CD4-positive, alpha-beta T cell treated with Interleukin-1 beta for 1 hour (primary cell): ENCODE measurements around the gene PRRC1.
"Not testable (repeated sequence)": the region's sequence is repeated elsewhere in the genome, so short reads cannot be mapped to it uniquely, and the experiment has no call there.

Source experiments
- DNase-seq, 2 donors: peaks; one replicate each; pipeline ENCODE4 v3.0.0-alpha.2; 2020 to 2022

PRRC1 gene

DNA sequence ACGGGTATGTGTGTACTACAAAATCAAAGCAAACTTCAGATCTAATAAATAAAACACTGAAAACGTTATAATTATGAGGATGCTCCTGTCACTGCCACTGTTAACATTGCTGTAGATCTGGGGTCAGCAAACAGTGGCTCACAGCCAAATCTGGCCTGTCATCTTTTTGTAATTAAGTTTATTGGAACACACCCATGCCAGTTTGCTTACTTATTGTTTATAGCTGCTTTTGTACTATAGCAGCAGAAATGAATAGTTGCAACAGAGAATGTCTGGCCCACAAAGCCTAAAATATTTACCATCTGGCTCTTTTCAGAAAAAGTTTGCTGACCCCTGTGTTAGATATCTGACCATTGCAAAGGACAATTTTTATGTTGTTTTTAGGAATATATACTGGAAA, 32.1 kb downstream of the PRRC1 start:
- DNase-seq, result no peak

DNA sequence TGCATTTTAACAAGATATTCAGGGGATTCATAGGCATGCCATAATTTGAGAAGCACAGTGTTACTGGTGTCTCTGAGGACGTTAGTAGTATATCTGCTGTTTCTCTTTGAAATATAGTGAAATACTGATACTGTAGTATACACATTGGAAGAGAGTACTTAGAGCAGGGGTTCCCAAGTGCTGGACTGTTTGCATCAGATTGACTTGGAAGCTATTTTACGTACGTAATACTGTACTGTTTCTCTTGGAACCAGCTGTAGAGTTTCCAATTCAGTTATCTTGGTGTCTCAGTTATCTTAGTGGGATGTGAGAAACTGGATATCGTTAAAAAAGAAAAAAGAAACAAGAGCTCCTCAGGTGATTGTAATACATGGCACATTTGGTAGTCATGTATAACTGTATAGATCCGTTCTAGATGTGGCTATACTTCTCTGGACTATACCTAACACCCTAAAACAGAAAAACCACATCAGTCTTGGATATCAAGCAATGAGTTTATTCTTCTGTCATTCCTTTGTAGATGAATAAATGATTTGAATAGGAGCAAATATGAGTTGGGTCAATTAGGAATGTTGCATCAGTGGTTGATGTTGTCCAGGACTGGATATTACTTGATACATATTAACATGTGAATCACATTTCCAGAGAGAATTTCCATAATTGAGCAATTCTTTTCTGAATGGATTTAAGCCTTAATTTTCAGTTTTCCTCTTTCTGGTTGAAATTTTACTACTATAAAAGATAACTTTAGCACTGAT, 33.4 kb downstream of the PRRC1 start:
- DNase-seq, result no peak

DNA sequence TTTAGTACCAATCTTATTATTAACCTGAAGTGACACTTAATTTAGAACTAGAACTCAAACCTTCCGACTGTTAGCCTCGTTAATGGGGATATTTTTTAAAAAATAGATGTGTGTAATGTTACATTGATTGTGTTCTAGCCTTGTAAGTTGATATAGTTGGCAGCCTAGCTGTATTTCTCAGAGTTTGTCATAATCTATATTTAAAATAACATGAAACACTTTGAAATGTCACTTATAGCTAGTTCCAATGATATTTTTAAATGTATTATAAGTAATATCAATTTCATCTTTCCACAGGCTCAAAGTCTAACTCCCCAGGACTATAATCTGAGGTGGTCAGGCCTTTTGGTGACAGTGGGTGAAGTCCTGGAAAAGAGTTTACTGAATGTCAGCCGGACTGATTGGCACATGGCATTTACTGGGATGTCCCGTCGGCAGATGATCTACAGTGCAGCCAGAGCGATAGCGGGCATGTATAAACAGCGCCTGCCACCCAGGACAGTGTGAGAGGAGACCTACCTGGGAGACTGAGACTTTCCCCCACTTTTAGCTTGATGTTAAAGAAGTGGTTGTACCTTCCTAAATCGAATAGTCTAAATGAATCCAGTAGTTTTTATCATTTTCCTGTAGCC, 34.1 kb downstream of the PRRC1 start:
- DNase-seq, result no peak

DNA sequence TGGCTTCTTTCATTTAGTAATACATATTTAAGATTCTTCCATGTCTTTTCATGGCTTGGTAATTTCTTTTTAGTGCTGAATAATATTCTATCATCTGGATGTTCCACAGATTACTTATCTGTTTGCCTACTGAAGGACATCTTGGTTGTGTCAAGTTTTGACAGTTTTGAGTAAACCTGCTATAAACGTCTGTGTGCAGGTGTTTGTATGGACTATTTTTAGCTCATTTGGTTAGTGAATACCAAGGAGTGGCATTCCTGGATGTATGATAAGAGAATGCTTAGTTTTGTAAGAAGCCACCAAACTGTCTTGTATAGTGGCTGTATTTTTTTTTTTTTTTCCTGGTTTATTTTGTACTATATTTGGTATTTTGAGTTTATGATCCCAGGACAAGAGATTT, 38.4 kb downstream of the PRRC1 start:
- no peak for DNase-seq

DNA sequence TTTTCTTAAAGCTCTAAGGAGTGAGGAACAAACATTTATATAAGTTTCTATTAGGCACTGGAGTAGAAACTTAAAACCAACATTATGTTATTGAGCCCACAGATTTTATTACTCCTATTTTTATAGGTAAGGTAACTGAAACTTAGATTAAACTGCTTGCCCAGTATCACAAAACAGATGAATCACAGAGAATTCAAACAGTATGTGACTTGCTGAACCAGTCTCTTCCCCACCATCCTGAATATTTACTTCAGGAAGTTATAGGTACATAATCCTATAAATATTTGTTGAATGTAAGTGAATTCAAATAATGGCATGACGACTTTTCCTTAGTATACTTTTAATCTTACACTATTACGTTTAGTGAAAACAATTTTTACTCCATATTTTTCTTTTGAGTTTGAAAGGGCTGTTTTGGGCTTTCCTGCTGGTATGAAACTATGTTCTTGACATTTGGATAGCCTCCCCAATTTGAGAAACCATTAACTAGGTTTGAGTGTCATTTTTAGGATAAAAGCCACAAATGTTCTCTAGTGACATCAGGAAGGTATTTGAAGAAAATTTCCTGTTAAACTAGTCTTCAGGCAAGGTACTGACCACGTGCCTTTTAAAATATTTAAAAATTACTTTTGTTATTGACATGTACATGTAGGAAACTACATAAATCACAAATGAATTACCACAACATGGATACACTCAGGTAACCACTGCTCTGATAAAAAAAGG, 39.3 kb downstream of the PRRC1 start:
- no peak for DNase-seq

DNA sequence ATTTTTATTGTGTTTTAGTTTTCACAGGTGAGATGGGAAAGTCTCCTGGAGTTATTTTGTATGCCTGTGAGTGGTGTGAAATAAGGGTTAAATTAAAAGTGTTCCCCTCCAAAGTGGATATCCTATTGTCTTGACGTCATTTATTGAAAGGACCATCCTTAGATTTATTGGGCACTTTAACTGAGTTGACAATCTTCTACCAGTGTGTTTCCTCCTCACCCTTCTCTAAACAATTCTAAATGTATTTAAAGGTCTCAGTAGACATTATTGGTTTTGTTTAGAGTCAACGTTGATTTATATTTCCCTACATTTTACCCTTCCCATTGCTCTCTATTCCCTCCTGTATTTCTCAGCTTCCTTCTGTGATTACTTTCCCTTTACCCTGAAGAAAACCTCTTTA, 40.8 kb downstream of the PRRC1 start:
- no peak for DNase-seq

DNA sequence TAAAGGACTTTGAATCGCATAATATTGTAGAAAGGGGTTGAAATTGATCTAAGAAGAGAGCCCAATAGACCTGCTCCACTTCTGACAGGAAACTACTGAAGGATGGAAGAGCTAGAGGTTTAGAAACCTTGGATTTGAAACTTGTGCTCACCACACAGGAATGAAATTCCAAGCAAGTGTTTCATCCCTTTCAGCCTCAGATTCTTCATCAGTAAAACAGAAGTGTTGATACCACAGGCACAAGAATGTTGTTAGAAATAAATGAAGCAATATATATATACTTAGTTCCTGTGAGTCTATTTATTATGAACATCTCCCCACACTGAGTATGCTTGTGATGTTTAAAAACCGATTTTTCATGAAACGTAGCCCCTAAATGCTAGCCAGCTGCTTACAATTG, 43.8 kb downstream of the PRRC1 start:
- DNase-seq, result no peak

DNA sequence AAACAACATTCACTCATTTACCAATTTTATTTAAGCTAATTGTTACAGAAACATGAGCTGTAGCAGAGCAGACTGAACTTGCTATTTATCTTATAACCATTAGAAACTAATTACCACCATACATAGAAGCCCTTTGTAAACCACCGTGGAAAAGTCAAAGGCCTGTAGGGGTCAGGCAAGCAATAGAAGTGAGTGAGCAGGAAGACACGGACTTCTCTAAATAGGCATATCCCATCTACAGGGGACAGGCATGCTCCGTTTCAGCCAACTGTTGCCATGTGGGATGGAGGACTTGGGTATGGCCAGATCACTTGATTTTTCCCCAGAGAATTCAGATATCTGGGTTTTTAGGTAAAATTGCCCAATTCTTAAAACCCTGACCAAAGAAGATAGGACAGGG, 44.8 kb downstream of the PRRC1 start:
- DNase-seq, result no peak

DNA sequence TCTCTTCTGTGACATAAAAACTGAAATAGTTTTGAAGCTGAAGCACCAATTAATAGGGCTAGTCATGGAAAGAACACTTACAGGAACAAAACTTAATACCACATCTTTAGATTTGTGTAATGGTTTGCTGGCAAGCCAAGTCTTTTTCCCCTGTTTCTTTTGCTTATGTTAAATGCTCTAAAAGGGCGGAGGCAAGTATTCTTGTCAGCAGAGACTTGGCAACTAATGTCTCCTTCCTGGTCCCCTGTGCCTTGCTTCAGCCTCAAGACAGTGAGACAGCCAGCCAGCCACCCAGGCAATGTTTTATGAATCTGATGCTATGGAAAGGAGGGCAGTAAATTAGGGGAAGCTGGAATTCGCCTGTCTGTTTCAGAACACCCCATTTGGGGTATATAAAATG, 45.7 kb downstream of the PRRC1 start:
- no peak for DNase-seq

DNA sequence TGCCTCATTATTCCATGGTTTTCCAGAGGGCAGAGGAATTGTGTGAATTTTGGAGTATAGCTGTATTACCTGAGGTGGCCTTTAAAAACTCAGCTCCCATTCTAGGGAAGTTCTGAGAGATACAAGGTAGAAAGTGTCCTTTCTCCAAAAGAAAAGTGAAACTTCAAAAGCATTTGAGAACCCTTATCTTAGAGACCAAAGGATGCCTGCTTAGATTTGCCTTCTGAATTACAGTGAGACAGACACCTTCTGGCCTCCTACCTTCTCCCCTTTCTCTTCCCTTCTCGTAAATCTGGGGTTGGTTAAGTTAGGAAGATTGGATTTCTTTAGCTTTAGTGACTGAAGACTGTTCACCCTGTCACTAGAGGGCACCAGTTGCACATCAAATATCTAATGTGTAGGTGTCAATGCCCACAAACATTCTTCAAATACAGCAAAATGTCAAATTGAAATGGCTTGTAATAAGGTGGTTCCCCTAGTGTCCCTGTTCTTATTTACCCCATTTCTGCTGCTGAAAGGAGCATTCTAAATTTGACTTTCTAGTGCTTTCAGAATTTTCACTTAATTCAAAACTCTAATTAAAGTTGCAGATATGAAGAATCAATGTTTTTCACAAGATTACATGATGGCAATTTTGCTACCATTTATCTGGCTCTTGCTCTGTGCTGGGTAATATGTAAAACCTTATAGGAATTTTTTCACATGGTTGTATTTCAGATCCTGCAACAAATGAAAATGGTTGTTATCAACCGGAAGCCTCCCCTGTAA, 46.7 kb downstream of the PRRC1 start:
- peak; percentile 26 to 65 for DNase-seq

DNA sequence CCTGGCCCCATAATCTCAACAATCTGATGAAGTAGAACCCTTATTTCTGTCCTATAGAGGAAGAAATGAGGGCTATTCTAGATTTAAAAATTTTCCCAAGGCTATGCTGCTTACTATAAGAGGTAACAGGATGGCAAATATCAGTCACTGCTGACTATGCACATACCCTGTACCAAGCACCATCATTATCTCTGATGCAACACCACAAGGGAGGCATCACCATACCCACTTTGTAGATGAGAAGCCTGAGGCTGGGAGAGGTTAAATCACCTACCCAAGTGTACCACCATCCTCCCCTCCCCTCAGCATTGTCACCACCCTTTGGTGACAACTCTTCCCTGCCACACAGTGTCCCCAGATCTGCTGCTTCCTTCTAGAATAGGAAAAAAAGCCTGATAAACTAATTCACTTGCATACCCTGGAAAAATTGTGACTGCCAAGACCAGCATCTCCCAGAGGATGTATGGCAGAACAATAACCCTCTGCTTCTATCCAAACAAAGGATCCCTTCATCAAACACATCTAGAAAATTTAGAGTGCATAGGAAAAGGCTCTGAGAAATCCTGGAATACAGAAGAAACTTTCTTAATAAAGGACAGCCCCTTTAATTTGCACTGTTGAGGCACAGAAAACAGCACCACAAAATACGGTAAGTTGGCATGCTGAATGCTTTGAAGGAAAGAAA, 48.3 kb downstream of the PRRC1 start:
- DNase-seq, result no peak

DNA sequence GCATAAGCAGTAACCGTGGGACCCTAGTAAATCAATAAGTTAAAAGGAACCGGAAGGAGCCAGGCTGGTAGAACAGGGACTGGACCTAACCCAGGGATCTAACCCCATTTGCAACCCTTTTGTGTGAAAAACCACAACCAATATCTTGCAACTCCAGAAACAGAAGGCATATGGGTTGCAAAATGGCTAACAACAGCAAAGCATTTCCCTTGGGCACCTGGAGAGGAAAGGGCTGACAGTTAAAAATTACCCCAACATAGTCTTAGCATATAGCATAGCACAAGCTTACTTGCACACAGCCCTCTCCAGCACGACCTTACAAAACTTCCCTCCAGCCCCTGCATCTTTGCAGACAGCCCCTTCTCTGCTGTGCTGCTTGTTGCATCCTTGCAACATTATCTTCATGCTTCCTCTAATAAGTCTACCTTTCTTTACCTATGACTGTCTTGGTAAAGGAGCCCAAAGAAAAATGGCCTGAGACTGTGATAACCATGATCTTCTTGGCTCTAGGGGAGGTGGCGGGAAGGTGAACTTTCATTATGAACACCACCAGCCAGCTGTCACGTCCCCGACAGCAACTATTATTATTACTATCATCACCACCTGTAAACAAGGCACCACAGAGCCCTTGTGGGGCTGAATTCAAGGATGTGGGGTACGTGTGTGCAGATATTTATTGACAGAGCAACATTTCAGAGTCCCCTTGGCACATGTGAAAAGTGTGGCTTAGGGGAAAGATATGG, 49.8 kb downstream of the PRRC1 start:
- no peak for DNase-seq

DNA sequence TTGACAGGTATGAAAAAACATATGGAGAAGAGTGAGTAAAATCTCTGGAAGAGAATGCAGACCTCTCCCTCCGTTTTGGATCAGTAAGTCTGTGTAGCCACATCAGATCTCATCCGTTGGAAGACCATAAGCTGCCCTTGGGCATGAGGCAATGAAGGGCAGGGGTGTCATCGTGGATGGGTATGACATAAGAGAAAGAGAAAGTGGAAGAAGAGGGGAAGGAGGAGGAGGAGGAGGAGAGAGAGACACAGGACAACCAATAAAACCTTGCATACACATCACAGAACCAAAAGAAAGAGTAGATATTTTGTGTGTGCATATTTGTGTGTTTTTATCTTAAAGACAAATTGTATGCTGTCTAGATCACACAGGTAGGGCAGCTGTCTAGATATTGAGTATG, 50.7 kb downstream of the PRRC1 start:
- no peak for DNase-seq

DNA sequence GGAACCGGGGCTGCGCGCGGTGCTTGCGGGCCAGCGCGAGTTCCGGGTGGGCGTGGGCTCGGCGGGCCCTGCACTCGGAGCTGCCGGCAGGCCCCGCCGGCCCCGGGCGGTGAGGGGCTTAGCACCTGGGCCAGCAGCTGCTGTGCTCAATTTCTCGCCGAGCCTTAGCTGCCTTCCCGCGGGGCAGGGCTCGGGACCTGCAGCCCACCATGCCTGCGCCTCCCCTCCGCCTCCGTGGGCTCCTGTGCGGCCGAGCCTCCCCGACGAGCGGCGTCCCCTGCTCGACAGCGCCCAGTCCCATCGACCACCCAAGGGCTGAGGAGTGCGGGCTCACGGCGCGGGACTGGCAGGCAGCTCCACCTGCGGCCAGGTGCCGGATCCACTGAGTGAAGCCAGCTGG, 52.0 kb downstream of the PRRC1 start:
- not testable (repeated sequence) for DNase-seq

DNA sequence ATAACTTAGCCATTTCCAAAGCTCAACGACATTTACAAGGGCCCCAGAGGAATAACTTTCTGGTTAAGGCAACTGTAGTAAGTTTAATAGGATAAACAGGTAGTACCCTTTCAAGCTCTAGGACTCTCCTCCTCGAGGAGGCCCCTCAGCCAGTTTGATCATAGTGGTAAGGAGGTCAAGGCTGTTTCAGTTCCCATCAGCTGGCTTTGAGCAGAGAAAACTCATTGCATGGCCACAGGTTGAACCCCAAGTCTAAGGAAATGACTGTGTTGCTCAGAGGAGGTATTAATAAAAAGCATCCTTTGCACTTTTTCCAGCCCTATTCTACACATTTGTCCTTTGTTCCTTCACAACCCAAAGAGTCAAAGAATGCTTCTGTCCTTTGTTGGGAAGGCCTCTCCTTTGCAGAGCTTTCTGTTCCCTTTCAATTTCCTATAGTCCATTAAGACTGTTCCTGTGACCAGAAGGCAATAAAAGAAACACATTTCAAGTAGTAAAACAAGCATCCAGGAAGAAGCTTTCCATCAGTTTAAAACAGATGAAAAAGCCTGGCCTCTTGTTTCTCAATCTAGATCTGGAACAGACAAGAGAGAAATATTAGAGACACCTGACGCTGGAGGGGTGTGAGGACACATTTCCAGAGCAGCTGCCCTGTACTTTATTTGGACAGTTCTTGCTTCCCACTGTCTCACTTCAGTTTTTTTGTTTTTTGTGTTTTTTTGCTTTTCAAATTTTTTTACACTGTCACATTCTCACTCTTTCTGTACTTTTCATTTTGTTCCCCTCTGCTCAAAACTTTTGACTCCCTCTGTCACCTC, 54.1 kb downstream of the PRRC1 start:
- no peak for DNase-seq

DNA sequence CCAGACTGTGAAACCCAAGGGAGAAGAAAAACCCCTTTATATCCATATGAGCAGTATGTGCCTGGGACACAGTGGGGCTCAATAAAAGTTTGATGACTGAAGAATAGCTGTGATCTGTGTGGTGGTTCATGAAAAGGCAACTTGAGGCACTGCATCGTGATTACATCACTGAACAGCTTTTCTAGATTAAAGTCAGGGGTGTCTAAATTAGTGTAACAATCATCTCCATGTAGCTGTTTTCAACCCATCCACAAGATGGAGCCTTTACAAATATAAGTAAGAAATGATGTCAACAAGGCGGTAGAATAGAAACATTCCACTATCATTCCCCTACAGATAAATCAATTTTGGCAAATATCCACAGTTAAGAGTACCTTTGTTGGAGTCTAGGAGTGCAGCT, 55.5 kb downstream of the PRRC1 start:
- no peak for DNase-seq

DNA sequence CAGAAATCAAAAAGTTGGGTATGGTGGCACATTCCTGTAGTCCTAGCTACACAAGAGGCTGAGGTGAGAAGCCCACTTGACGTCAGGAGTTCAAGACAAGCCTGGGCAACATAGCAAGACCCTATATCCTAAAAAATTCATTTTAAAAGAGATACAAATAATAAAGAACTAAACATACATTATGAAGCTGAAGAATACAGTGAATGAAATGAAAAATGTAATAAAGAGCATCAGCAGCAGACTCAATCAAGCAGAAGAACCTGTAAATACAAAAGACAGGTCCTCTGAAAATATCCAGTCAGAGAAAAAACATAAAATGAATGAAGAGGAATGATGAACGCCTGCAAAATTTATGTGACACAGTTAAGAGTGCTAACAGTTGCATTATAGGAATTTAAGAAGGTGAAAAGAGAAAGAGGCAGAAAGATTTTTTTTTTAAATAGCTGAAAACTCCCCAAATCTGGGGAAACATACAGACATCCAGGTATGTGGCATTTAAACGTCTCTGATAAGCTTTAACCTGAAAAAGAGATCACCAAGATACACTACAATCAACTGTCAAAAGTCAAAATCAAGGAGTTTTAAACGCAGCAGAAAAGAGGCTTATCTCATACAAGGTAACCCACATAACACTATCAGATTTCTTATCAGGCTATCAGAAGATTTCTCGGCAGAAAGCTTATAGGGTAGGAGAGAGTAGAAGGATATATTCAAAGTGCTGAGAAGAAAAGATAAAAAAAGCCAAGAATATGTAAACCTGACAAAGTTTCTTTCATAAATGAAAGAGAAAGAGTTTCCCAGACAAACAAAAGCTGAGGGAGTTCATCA, 57.6 kb downstream of the PRRC1 start:
- no peak for DNase-seq

DNA sequence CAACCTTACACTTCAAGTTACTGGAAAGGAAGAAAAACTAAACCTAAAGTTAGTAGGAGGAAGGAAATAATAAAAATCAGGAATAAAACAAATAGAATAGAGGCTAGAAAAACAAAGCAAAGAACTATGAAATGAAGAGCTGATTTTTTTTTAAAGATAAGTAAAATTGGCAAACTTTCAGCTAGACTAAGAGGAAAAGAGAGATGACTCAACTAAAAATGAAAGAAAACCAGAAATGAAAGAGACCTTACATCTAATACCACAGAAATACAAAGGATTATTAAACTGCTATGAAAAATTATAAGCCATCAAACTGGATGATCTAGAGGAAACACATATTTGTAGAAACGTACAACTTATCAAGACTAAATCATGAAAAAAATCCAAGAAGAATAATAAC, 60.0 kb downstream of the PRRC1 start:
- DNase-seq, result no peak

DNA sequence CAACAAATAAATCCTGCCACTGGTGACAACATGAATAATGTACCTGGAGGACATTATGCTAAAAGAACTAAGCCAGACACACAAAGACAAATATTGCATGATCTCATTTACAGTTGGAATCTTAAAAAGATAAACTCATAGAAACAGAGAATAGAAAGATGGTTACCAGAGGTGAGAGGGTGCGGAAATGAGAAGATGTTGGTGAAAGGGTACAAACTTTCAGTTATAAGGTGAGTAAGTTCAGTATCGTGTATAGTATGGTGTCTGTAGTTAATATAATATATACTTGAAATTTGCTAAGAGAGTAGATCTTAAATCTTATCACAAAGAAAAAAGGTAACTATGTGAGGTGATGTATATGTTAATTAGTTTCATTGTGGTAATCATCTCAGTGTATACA, 63.3 kb downstream of the PRRC1 start:
- no peak for DNase-seq

DNA sequence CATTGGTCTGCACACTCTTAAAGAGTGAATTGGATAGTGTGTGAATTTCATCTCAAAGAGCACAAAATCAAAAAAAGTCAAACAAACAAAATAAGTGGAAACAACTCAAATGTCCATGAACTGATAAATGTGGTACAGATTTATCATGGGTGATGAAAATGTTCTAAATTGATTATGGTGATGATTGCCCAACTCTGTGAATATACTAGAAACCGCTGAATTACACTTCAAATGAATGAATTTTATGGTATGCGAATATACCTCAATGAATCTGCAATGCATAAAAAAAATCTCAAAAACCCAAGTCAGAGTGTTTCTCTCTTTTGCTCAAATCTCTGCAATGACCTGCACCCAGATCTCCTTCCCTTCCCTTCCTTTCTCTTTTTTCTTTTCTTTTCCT, 64.0 kb downstream of the PRRC1 start:
- no peak for DNase-seq
